Loucy (cell line): ENCODE results near the gene ZPBP2.
"Not testable (repeated sequence)": the region's sequence is repeated elsewhere in the genome, so short reads cannot be mapped to it uniquely, and the experiment has no call there.

Source experiments
- H2AFZ ChIP-seq: fragments of 200-600 bp; sonication (generic); 2 replicates; pipeline ENCODE4 v1.6.0; 2016; ENCODE audit warnings: antibody characterized with exemption, mild to moderate bottlenecking, low read length, moderate library complexity
- H3F3A ChIP-seq: fragments of 200-600 bp; 2 replicates; pipeline ENCODE4 v1.6.0; 2016; ENCODE audit warnings: antibody characterized with exemption, low read depth, mild to moderate bottlenecking
- H3K27me3 ChIP-seq: fragments of 200-600 bp; sonication (generic); 2 replicates; pipeline ENCODE4 v1.6.1; 2014; ENCODE audit warnings: low read length, mild to moderate bottlenecking; ENCODE audit not compliant: insufficient read depth, poor library complexity, severe bottlenecking
- H3K36me3 ChIP-seq: fragments of 200-600 bp; sonication (generic); 2 replicates; pipeline ENCODE4 v1.6.1; 2016; ENCODE audit warnings: low read length; ENCODE audit not compliant: insufficient read depth
- H3K4me1 ChIP-seq: fragments of 200-600 bp; sonication (generic); 2 replicates; pipeline ENCODE4 v1.5.1; 2014; ENCODE audit warnings: low read length, mild to moderate bottlenecking; ENCODE audit not compliant: insufficient read depth, poor library complexity, severe bottlenecking
- H3K4me2 ChIP-seq: fragments of 200-600 bp; sonication (generic); 2 replicates; pipeline ENCODE4 v1.6.0; 2014; ENCODE audit warnings: antibody characterized with exemption, low read length, low read depth, mild to moderate bottlenecking; ENCODE audit not compliant: poor library complexity, severe bottlenecking
- H3K4me3 ChIP-seq: fragments of 200-600 bp; sonication (generic); 2 replicates; pipeline ENCODE4 v1.5.1; 2014; ENCODE audit warnings: low read length, mild to moderate bottlenecking, mixed read lengths; ENCODE audit not compliant: poor library complexity, severe bottlenecking
- H3K79me2 ChIP-seq: fragments of 200-600 bp; sonication (generic); 2 replicates; pipeline ENCODE4 v1.6.1; 2014; ENCODE audit warnings: low read length; ENCODE audit not compliant: insufficient read depth
- H3K9ac ChIP-seq: fragments of 200-600 bp; sonication (generic); 2 replicates; pipeline ENCODE4 v1.6.0; 2014; ENCODE audit warnings: mild to moderate bottlenecking, low read depth, low read length, moderate library complexity; ENCODE audit not compliant: poor library complexity, severe bottlenecking
- H3K9me2 ChIP-seq: fragments of 200-600 bp; sonication (generic); replicated peaks from 2 replicates; pipeline ENCODE4 v1.6.1; 2016; ENCODE audit warnings: low read depth, low read length, mixed read lengths
- H3K9me3 ChIP-seq: fragments of 200-600 bp; sonication (generic); 2 replicates; pipeline ENCODE4 v1.6.1; 2014; ENCODE audit warnings: mild to moderate bottlenecking, antibody characterized with exemption, low read length, low read depth; ENCODE audit not compliant: insufficient read depth
- H4K20me1 ChIP-seq: fragments of 200-600 bp; sonication (generic); 2 replicates; pipeline ENCODE4 v1.6.0; 2014; ENCODE audit warnings: antibody characterized with exemption, low read length, mild to moderate bottlenecking; ENCODE audit not compliant: insufficient read depth, poor library complexity, severe bottlenecking
- CTCF ChIP-seq: fragments of 200-600 bp; sonication (generic); conservative IDR thresholded peaks from 2 replicates; pipeline ENCODE4 v1.5.1; 2014; ENCODE audit warnings: mild to moderate bottlenecking, antibody characterized with exemption, low read length
- EZH2phosphoT487 ChIP-seq: fragments of 200-600 bp; IDR thresholded peaks from 2 replicates; pipeline ENCODE4 v1.6.1; 2018; ENCODE audit warnings: antibody characterized with exemption, mild to moderate bottlenecking, moderate library complexity, borderline replicate concordance

Gene ZPBP2

GRCh38 chr17:39872751-39873150 lies 4.7 kb downstream of the ZPBP2 start:
- Histone ChIP-seq H3K27me3 (no peaks in the 10 kb centered on the region), H3K36me3 (no peaks in the 10 kb centered on the region), H3K4me2 (no peak overlapping the region), H4K20me1 (no peaks in the 10 kb centered on the region), H3K9me3 (no peaks in the 10 kb centered on the region), H3K4me3 (no peak overlapping the region), H2AFZ (no peak overlapping the region), H3F3A (no peaks in the 10 kb centered on the region), H3K4me1 (no peaks in the 10 kb centered on the region), H3K9me2 (no peaks in the 10 kb centered on the region), H3K79me2 (no peaks in the 10 kb centered on the region), H3K9ac (no peak overlapping the region)
- TF ChIP-seq CTCF (peak; percentile 56), EZH2phosphoT487 (no peak)

GRCh38 chr17:39886102-39886501 lies 18.1 kb downstream of the ZPBP2 start:
- H3K9me3 ChIP-seq, H3K4me2 ChIP-seq, H4K20me1 ChIP-seq, H3K36me3 ChIP-seq, H3K9ac ChIP-seq, H3K4me3 ChIP-seq, H2AFZ ChIP-seq, H3K9me2 ChIP-seq, H3F3A ChIP-seq, H3K79me2 ChIP-seq, H3K4me1 ChIP-seq: not testable (repeated sequence)
- H3K27me3 ChIP-seq = peaks cover 12% of the 10 kb centered on the region

GRCh38 chr17:39887078-39887477 lies 19.1 kb downstream of the ZPBP2 start:
- Histone ChIP-seq H3K4me1 (no peaks in the 10 kb centered on the region), H2AFZ (no peak overlapping the region), H3K9ac (no peak overlapping the region), H3K36me3 (no peaks in the 10 kb centered on the region), H3F3A (no peaks in the 10 kb centered on the region), H3K9me3 (no peaks in the 10 kb centered on the region), H4K20me1 (no peaks in the 10 kb centered on the region), H3K4me3 (no peak overlapping the region), H3K79me2 (no peaks in the 10 kb centered on the region), H3K9me2 (no peaks in the 10 kb centered on the region), H3K4me2 (no peak overlapping the region), H3K27me3 (peaks cover 15% of the 10 kb centered on the region)
- TF ChIP-seq EZH2phosphoT487 = no peak
- TF ChIP-seq CTCF = no peak

GRCh38 chr17:39889200-39889599 lies 21.2 kb downstream of the ZPBP2 start:
- no peaks in the 10 kb centered on the region for H4K20me1 ChIP-seq
- peaks cover 23% of the 10 kb centered on the region for H3K27me3 ChIP-seq
- no peak overlapping the region for H3K4me3 ChIP-seq
- no peaks in the 10 kb centered on the region for H3F3A ChIP-seq
- no peak for TF ChIP-seq CTCF
- TF ChIP-seq EZH2phosphoT487 = no peak
- H3K4me1 ChIP-seq = peaks cover 2% of the 10 kb centered on the region
- no peak overlapping the region for H3K4me2 ChIP-seq
- no peaks in the 10 kb centered on the region for H3K79me2 ChIP-seq
- no peaks in the 10 kb centered on the region for H3K9me2 ChIP-seq
- no peaks in the 10 kb centered on the region for H3K9me3 ChIP-seq
- no peaks in the 10 kb centered on the region for H3K36me3 ChIP-seq
- no peak overlapping the region for H2AFZ ChIP-seq
- H3K9ac ChIP-seq = no peak overlapping the region
